Progenitor cell of endocrine pancreas (in vitro differentiated cells): ENCODE results near the gene C19orf38. TPM values are rescaled to one million over a fixed set of nuclear protein-coding genes. Genes with fewer than 3 reads are reported as not detected.

ENCODE experiments used
- DNase-seq: peaks from one replicate; pipeline ENCODE4 v3.0.0; 2021; ENCODE audit warnings: low spot score; ENCODE audit not compliant: unreplicated experiment
- H3K27ac Mint-ChIP-seq: 2 replicates; pipeline ENCODE4 v1.8.0; 2021; ENCODE audit warnings: mild to moderate bottlenecking, moderate library complexity, mixed read lengths
- H3K27me3 Mint-ChIP-seq: 2 replicates; pipeline ENCODE4 v1.8.0; 2021; ENCODE audit warnings: mixed read lengths
- H3K36me3 Mint-ChIP-seq: 2 replicates; pipeline ENCODE4 v1.8.0; 2022; ENCODE audit warnings: mixed read lengths; ENCODE audit not compliant: insufficient read depth
- H3K4me1 Mint-ChIP-seq: 2 replicates; pipeline ENCODE4 v1.8.0; 2021; ENCODE audit warnings: low read depth, mixed read lengths
- H3K4me3 Mint-ChIP-seq: 2 replicates; pipeline ENCODE4 v1.8.0; 2021; ENCODE audit warnings: low read depth, mild to moderate bottlenecking, moderate library complexity, mixed read lengths
- H3K9me3 Mint-ChIP-seq: 2 replicates; pipeline ENCODE4 v1.8.0; 2021; ENCODE audit warnings: low read depth, mixed read lengths
- CTCF ChIP-seq: fragments of 200-600 bp; sonication (generic); IDR thresholded peaks from one replicate; pipeline ENCODE4 v1.5.0; 2021; ENCODE audit warnings: antibody characterized with exemption, mild to moderate bottlenecking; ENCODE audit not compliant: unreplicated experiment
- total RNA-seq: library from RNA; stranded (reverse); gene quantifications from 2 replicates; pipeline ENCODE4 v1.2.1, GENCODE V29; 2021

Gene C19orf38
- total RNA-seq, 1 donor from 2014 or later = 0.31 TPM

- H3K9me3 Mint-ChIP-seq = peaks cover 7% of the 10 kb centered on the region
- TF ChIP-seq CTCF = no peak
- H3K27me3 Mint-ChIP-seq = no peaks in the 10 kb centered on the region
- H3K27ac Mint-ChIP-seq = no peak overlapping the region
- no peak for DNase-seq
- H3K4me3 Mint-ChIP-seq = no peak overlapping the region
- peaks cover 5% of the 10 kb centered on the region for H3K36me3 Mint-ChIP-seq
- no peaks in the 10 kb centered on the region for H3K4me1 Mint-ChIP-seq
These were observed 16.0 kb upstream of the C19orf38 start for GRCh38 chr19:10831987-10832938.

- TF ChIP-seq CTCF = no peak
- Mint-ChIP-seq H3K36me3 (peaks cover 5% of the 10 kb centered on the region), H3K9me3 (peaks cover 7% of the 10 kb centered on the region), H3K4me1 (no peaks in the 10 kb centered on the region), H3K27me3 (no peaks in the 10 kb centered on the region), H3K27ac (no peak overlapping the region), H3K4me3 (no peak overlapping the region)
- DNase-seq = no peak
These were observed 15.3 kb upstream of the C19orf38 start for GRCh38 chr19:10832939-10833296.

- Mint-ChIP-seq H3K27me3 (no peaks in the 10 kb centered on the region), H3K36me3 (peaks cover 5% of the 10 kb centered on the region), H3K27ac (peak overlapping the region; percentile 100), H3K9me3 (peaks cover 9% of the 10 kb centered on the region), H3K4me3 (peak overlapping the region; percentile 94), H3K4me1 (no peaks in the 10 kb centered on the region)
- DNase-seq = no peak
- TF ChIP-seq CTCF = no peak
These were observed 13.0 kb upstream of the C19orf38 start for GRCh38 chr19:10835089-10835753.

GRCh38 chr19:10835754-10836478, 12.3 kb upstream of the C19orf38 start, which contains the start of gene TMED1:
Gene TMED1, minus strand, starts transcription at chr19:10836212. Its CDS starts 21 bp downstream, at chr19:10836191.
- H3K27ac Mint-ChIP-seq = peak within 1 kb of the TSS; percentile 100
- H3K4me3 Mint-ChIP-seq = peak within 1 kb of the TSS; percentile 94
- no peaks in the 10 kb centered on the region for H3K4me1 Mint-ChIP-seq
- peak; percentile 94 for DNase-seq
- H3K9me3 Mint-ChIP-seq = peaks cover 9% of the 10 kb centered on the region
- peak; percentile 22 for TF ChIP-seq CTCF
- peaks cover 5% of the 10 kb centered on the region for H3K36me3 Mint-ChIP-seq
- H3K27me3 Mint-ChIP-seq = no peaks in the 10 kb centered on the region
